ENCODE results near the gene GAS7.

DNA sequence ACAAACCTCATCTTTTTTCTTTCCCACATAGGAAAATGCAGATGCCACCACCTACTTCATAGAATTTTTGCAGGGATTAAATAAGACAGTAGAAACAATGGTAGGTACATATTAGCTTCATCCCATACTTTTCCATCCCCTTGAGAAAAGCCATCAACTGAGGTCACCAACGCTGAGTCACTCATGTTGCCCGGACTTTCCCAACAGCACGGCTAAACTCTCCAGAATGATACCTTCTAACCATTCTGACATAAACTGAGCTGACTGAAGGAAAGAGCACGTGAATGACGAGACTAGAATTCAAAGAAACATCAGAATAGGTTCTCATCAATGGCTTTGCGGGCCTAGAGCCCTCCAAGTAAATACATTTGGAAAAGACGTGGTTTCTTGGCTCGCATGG is 147.3 kb downstream of the GAS7 start:
- TF ChIP-seq POLR2A (IDR thresholded peaks at IDR 0.05), result no peak
- no peak for TF ChIP-seq POLR2AphosphoS5 (IDR thresholded peaks at IDR 0.05)
- TF ChIP-seq CTCF (IDR thresholded peaks at IDR 0.05), result no peak

Measured in prostate gland (tissue), 2 donors.